GM19455 (cell line): ENCODE data around the gene COMMD1.
"Not testable (repeated sequence)": the region's sequence is repeated elsewhere in the genome, so short reads cannot be mapped to it uniquely, and the experiment has no call there.

Experiments
- ATAC-seq: cut with Tn5 transposase; IDR thresholded peaks from one replicate; pipeline ENCODE4 v1.9.1; 2021; ENCODE audit not compliant: unreplicated experiment

COMMD1 gene

DNA sequence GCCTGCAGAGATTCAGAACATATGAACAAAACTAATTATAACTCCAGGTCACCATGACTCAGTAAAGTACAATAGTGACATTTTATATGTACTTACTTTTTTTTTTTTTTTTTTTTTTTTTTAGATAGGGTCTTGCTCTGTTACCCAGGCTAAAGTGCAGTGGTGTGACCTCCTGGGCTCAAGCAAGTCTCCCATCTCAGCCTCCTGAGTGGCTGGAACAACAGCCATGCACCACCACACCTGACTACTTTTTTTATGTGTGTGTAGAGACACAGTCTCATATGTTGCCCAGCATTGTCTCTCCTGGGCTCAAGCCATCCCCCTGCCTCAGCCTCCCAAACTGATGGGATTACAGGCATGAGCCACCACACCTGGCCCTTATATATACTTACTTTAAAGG lies 159.8 kb downstream of the COMMD1 start:
- ATAC-seq: no peak

DNA sequence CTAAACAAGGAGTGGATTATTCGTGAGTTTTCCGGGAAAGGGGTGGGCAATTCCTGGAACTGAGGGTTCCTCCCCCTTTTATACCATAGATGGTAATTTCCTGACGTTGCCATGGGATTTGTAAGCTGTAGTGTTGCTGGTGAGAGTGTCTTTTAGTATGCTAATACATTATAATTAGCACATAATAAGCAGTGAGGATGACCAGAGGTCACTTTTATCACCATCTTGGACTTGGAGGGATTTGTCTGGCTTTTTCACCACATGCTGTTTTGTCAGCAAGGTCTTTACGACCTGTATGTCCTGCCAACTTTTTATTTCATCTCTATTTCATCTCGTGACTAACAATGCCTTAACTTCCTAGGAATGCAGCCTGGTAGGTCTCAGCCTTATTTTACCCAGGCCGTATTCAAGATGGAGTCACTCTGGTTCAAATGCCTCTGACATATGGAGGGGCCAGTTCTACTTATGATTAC lies 165.7 kb downstream of the COMMD1 start:
- ATAC-seq: no peak

DNA sequence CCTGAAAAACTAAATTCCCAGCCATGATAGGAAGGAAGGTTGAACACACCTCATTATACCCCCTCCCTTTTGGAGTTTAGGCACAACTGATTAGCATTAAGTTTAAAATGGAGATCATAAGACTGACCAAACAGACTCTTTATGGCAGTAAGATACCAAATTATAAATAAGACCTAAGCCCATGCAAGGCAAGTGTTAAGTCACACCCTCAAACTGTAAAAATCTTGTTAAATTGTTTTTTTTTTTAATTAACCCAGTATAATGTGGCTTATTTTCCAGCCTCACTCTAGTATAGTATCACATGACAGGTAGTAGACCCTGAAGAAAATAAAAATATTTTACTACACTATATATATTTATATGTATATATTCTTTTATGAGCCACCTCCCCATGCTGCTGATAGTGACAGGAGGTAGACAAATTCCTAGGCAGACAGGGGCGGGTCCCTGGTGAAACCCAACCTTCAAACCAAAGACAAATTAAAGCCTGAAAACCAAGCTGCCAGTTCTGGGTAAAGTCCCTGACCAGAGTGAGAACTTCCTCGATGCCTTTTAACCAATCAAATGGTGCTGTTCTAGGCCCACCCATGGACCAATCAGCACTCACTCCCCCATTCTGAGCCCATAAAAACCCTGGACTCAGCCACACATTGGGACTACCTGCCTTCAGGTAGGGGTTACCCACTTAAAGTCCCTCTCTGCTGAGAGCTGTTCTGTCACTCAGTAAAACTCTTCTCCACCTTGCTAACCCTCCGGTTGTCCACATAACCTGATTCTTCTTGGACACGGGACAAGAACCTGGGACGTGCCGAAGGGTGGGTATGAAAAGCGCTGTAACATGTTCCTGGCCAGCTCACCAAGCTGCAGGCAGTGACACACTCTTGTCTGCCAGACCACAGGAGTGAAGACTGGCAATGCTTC lies 166.5 kb downstream of the COMMD1 start:
- no peak for ATAC-seq

DNA sequence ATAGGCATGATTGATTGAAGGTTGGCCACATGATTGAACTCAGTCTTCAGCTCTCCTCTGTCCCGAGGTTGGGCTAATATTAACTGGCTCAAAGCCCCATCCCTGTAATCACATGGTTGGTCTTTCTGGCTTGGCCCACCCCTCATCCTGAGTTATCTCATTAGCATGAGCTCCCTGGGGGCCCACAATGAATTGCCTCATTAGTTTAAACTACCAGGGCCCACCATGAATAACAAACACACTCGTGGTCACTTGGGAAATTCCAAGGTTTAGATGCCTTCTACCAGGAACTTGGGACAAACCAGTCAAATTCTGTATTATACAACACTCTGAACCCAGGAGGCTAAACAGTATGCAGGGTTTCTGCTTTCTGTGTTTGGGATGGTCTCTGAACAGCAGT lies 168.8 kb downstream of the COMMD1 start:
- no peak for ATAC-seq

DNA sequence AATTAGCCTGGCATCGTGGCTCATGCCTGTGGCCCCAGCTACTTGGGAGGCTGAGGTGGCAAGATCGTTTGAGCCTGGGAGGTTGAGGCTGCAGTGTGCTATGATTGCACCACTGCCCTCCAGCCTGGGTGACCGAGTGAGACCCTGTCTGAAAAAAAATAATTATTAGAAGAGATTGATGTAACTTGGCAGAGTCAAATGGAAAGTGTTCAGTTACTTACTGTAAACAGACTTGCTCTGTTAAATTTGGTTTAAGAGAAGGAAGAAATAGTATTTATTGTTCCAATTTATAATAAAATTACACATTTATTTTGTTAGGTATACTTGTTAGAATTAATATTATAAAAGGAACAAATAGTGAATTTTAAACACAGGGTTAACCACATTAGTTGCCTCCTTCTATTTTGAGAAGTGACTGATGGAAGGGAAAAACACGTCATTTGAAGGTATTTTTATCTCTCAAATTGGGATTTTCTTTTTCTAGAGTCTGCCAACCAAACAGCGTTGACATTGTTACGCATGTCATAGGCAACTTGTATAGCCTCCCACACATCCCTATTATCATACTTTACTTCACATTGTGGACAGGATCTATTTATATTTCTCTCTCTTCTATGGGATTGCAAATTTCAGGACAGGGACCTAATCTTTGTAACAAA lies 171.6 kb downstream of the COMMD1 start:
- ATAC-seq: no peak

DNA sequence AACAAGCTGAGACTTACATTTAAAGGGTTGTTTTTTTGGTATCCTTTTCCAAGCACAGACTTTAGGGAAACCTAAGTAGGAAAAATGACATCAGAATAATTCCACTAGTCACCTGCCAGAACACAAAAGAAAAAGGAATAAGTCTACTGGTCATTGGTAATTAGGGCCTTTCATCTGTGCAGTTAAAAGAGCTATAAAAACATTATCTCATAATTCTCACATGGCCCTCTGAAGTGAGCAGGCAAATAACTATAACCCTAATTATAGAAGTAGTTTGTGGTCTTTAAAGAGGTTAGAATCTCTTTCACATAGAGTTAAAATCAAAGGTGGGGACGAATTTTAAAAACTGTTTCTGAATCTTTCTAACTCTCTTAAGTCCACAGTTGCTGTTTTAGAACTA lies 179.3 kb downstream of the COMMD1 start:
- ATAC-seq: no peak

DNA sequence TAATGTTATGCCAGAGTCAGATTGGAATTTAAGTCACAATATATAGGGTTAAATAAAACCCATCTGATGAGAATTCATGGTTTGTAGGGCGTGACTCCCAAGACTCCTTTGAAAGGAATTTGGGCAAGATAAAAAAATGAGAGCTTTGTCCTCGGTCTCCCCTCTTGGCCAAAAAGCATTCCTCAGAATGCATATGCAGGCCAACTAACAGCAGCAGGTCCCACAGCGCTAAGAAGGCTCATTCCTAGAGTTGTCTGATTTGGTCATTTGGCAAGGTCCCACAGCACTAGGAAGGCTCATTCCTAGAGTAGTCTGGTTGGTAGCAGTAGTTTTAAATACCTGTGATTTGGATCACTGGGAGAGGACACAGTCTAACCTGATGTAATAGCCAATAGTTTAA lies 184.2 kb downstream of the COMMD1 start:
- no peak for ATAC-seq

DNA sequence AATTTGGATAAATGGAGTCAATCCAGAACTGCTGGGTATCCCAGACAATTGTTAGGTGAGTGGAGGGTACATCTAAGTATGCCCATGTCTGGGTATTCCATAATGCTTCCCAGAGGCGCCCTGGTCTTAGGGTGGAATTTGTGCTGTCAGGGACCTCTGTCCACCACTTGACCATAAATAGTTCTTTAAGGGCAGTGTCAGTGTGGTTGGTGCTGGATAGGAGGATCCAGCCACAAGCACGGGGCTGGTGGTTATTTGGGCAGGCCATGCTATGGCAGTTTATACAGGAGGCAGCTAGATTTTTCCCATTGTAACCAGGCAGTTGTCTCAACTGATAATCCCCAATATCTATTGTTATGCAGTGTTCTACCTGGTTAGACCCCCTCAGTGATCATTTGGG lies 186.0 kb downstream of the COMMD1 start:
- no peak for ATAC-seq

DNA sequence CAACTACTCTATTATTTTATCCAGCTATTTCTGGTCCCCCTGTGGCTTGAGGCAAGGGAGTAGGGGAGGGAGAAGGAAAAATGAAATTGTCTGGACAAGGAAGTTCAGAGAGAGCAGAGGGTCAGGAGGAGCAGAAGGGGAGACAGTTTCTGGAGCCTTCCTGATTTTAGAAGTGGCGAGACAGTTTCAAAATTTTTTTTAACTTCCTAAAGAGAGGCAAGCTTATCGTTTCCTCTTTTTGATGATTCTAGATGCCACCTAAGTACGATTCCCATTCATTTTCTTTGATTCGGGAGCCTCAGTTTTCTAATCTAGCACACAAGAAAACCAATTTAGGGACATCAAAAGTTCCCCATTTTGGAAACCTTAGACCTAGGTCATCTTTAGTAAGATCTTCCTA lies 193.6 kb downstream of the COMMD1 start:
- peak; percentile 14 for ATAC-seq

DNA sequence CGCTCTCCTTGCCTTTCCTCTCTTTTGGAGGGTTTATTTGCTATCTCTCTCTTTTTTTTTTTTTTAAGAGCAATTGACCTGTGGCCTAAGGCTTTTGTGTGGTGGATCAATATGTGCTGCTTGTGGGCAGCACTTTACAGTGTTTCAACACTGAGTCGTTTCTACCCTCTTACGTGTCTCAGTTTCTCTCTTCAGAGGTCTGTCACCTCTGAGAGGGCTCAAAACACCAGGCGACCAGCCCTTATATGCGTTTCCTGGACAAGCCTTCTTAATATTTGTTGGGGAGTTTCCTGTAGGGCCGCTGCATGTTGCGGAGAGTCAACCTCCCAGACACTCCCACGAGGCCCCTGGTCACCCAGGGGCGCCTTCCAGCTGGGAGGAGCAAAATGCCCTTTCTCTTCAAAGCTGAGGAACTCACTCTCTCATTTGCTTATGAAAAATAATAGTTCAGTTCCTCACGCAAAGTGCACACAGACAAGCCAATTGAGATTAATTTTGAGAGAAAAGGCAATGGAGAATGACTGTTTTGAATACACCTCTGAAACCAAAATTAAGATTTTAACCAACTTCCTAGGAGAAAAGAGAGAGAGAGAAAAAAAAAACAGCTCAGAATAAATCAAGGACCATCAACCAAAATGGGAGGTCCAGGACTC lies 194.2 kb downstream of the COMMD1 start:
- peak; percentile 82 for ATAC-seq

DNA sequence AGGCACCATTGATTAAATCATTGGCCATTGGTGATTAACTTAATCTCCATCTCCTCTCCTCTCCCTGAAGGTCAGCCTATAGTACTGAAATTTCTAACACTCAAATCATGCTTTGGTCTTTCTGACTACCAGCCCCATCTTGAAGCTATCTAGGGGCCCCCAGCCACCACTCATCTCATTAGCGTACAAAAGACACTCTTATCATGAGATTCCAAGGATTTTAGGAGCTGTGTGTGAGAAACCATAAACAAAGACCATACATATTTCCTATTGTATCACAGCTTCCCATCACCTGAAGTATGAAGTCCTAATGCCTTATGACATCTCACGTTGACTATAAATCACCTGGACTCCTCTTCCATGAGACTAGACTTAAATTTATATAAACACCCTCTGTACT lies 196.4 kb downstream of the COMMD1 start:
- ATAC-seq: no peak

DNA sequence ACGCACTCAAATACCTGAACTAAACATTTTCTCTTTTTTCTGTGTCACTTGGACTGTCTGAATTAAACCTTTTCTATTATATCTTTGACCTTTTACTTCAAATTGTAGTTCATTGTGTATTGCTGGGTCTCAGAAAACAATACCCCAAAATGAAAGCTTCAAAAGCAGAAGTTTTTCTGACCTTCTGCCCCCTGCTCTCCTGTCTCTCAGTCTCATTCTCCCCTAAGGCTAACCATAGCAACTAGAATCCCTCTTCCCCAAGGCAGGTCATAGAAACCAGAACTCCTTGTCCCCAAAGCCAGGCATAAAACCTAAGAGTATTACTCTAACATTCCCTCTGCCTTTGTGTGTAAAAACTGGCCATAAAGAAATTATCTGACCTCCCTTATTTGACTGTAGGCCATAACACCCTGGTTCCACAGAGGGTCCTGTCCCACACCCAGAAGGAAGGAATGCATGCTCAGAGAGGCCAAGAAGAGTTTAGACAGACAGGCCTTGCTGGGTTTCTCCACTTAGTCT lies 197.0 kb downstream of the COMMD1 start:
- ATAC-seq: no peak

DNA sequence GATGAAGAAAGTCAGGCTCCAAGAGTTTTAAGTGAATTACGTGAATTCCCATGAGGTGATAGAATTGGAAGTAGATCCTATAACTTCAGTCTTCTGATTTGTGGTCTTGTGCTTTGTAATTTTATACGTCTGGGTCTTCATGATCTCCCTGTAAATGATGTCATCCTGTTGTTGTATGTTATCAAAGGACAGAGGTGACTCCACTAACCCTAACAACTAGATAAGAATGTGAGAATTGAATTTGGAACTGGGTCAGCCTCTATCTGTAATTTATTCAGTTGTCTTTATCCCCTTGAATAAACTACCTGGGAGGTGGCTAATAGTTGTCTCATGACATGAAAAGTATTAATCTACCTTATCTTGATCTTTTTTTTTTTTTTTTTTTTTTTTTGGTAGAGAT lies 204.1 kb downstream of the COMMD1 start:
- no peak for ATAC-seq

DNA sequence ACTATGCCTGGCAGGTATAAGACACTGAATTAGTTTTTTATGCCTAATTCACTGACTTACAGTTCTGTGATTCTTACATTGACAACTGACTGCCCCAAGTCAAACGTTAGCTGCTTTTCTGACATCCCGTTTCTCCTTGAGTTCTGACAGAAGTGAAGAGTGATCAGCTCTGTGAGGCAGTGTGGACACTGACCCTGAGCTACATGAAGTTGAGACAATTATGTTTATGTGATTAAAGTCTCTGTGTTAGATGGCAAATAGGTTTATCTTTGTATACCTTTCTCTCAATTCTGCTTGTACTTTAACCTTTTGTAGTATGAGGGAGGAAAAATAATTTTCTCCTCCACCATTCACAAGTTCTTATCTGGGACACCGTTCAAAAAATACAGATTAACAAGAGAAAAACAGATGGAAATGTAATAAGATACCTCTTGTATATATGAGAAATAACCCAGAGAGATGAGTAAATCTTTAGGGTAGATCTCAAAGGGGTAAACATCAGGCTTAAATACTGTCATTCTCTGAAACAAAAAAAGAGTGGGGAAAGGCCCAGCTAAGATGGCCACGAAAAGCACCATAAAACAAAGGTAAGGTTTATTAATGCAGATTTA lies 205.0 kb downstream of the COMMD1 start:
- no peak for ATAC-seq

DNA sequence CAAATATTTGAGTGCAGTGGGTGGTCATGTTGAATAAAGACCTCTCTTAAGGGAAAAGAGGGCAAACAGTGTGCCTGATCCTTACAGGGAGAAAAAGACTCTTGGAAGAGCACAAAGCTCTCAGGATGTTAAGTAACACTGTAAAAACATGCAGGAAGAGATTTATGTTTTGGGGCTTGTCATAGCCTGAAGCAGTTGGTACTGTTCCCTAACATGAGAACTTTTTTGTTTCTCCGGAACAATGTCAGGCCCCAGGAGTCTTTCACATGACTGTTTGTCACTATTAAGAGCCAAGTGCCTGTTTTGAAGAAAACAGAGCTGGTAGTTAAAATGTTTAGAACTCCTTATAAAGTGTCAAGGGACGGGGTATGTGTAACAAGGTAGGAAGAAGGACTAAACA lies 206.7 kb downstream of the COMMD1 start:
- no peak for ATAC-seq

DNA sequence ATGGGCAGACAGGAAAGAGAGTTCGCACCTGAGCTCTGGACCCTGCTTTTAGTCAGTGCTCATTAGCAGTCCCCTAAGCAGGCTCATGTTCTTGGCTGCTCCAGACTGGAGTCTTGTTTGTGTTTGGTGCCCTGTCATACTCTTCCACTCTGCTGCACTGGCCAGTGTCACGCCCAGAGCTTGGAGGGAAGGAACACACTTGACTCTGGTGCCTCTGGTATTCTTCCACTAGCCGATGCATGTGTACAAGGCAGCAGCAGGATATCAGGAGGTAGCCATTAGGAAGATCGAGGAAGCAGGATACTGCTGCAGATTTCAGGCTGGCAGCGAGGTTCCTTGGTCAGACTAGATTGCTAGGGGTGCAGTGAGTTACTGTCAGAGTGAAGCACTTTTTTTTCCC lies 209.1 kb downstream of the COMMD1 start:
- no peak for ATAC-seq

DNA sequence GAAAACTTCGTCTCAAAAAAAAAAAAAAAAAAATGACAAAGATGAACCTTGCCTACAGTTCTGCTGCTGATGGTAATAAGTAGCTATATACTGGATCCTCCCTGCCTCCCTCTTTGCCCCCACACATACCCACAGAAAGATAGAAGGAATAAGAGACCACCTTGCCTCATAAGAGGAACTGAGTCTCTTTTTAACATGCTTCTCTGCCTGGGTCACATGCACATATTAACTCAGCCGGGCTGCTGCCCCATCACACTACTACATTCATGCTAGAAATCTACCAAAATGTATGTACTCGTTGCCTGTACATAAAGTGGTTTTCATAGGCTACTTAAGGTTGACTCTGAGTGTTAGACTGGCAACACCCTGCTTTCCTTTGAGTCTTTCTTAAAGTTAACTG lies 211.5 kb downstream of the COMMD1 start:
- ATAC-seq: no peak

DNA sequence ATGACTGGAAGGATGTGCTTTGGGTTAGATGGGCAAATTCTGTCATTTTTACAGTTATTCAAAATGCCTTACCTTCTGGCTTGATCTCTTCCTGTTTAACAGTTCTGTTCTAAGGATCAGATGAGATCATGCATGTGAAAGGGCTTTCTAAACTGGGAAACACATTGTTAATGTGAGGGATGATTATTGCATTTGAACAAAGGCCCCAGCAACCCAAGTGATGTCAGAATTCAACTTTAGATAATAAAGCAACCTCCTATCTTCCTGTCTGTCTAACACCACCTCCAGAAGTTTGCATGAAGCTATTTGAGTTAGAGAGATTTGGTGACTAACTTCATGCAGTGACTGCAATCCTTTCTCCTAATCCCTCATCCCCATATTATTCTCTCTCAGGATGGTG lies 212.7 kb downstream of the COMMD1 start:
- ATAC-seq: no peak

DNA sequence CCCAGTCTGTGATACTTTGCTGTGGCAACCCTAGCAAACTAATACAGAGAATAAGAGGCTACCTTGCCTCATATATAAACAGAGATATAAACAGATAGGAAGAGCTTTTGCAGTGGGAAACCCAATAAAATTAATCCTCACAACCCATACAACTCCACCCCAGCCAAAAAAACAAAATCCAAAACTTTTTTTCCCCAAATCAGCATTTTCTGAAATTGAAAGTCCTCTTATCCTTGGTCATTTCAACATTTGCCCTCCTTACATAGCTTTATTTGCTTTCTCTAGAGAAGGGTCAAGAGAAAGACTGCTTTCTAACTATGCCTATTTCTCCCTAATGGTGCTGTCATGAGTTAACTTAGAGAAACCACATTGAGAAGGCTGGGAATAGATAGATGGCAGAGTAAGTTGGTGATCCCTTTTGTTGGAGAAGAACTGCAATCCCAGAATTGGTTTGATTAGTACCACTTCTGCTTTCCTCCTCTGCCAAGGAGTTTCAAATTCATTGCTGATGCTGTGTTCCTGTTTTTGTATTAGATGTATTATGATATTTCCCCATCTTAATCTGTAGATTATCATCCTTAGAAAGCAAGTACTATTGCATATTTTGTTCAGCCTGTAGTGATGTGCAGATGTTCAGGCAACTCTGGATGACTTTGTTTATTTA lies 214.0 kb downstream of the COMMD1 start:
- no peak for ATAC-seq

DNA sequence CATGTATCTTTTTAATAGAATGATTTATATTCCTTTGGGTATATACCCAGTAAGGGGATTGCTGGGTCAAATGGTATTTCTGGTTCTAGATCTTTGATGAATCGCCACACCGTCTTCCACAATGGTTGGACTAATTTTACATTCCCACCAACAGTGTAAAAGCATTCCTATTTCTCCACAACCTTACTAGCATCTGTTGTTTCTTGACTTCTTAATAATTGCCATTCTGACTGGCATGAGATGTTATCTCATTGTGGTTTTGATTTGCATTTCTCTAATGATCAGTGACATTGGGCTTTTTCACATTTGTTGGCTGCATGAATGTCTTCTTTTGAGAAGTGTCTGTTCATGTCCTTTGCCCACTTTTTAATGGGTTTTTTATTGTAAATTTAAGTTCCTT lies 220.8 kb downstream of the COMMD1 start:
- not testable (repeated sequence) for ATAC-seq
